ENCODE data around the gene PRR16.

Gene PRR16

DNA sequence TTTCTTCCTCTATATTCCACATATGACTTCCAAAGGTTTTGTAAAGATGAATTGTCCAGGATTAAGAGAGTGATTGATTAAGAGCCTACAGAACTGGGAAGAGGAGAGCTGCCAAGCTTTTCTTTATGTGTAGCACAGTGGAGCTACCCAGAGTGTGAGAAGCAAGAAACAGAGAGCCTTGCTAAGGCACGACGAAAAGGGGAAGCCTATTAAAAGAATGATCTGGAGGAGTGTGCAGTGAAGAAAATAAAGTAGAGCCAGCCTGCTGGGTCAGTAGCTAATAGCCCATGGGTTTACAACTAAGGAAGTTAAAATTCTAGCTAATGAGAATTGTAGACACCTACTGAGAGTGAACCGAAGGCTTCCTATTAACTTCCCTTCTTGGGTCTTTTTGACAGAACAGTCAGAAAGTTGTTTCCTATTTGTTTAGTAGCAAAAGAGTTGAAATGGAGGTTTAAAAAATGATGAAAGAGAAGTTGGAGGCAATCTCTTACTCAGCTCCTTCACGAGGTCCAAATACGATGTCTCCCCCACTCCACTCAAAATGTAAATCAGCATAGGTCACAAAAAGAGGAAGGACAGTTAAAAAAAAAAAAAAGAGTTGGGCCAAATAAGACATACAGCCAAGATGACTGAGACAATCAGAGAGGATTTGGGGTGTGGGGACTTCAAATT lies 957 bp upstream of the PRR16 start:
- DNase-seq (ENCODE audit: low read depth in 2 of 2) = no peak

GRCh38 chr5:120464627-120465435 lies 731 bp downstream of the PRR16 start:
- no peak for DNase-seq (ENCODE audit: low read depth in 2 of 2)

DNA sequence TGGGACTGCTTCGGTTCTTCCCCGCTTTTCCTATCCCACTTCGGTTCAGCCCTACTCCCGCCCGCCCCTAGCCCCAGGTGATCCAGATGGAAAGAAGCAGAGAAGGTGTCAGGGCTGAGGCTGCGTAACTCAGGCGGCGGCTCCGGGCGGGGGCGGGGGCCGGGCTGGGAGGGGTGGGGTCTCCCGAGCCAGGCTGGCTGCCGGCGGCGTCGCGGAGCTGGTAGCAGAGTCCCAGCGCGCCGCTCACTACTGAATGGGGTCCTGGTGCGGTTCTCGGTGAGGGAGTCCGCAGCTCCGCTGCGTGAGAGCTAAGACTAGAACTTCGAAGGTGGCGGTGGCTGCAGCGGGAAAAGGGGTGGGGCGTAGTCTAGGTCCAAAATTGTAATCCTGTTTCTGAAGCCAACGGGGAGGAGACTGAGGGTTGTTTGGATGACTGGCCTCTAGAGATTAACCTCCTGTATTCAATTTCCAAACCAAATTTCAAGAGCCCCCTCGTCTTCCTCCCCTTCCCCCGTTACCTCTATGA lies 1.4 kb downstream of the PRR16 start:
- DNase-seq (ENCODE audit: low read depth in 2 of 2) = no peak

DNA sequence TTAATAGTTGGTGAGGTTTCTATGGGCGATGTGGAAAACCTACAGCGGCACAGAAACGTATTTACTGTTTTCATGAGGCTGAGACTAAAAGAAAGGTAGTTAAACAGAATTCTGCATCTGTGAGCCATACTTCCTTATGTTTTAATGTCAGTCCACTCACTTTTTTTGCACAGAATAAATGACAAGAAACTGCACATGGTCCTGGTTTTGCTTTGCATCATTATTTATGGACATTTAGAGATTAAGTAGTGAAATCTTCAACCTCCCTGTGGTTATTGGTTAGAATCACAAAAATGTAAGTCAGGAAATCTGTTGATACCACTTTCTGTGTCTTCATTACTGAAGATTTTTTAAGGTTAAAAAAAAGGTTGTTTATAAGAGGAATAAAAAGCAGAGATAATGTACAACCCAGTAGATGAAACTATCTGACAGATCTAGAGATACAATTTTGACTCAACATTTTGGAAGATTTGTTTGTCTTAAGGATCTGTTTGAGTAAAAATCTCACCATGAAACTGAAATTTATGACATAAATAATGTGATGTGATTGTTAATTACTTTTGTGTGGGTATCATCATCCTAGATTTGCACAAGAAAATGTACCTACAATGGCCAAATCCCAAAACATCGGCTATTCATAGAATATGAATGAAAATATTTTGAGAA lies 2.4 kb downstream of the PRR16 start:
- DNase-seq (ENCODE audit: low read depth in 2 of 2) = no peak

GRCh38 chr5:120471971-120472370 lies 7.9 kb downstream of the PRR16 start:
- DNase-seq (ENCODE audit: low read depth in 2 of 2) = no peak

DNA sequence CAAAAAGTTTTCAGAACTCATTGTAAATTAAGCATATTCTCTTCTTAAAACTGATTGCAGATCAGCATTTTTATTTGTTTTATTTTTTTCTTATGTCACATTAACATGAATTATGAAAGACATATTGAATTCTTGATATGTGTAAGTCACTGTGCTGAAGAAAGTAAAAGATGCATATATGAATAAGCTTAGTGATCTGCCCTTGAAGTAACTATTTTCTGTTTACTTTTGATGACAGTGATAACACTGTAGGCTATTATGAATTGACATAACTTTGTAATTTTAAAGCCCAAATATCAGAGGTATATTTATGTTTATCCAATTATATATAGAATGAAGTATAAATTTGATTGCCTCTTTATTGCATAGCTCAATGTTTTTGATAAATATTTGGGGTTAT lies 8.8 kb downstream of the PRR16 start:
- no peak for DNase-seq (ENCODE audit: low read depth in 2 of 2)

DNA sequence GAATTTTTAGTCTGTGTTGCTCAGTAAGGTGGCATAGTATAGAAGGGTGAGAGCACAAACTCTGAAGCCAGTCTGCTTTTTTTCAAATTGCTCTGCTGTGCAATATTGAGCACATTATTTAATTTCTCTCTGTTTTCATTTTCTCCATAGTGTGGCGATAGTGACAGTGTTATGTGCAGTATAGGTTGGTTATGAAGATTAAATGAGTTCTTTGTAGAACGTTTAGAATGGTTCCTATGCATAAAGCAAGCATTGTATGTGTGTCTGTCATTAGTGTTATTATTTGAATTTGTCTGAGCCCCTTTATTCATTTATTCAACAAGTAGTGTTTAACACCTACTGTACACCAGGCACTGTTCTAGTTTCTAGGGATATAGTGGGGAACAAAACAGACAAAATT lies 9.2 kb downstream of the PRR16 start:
- no peak for DNase-seq (ENCODE audit: low read depth in 2 of 2)

DNA sequence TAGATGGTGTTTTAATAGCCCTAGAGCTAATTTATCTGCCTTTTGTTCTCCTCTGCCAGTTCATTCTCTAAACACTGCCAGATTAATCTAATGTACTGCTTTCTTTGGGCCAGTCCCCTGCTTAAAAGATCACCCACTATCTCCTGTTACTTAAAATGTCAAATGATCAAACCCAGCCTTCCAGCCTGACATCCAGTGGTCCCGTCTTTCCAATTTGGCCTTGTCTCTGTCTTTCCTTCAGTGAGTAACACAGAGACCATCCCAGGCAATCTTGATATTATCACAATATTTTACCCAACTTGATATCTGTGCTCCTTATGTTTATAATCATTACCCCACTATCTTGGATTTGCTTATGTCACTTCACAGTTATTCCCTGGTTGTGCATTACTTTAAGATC lies 12.0 kb downstream of the PRR16 start:
- DNase-seq (ENCODE audit: low read depth in 2 of 2) = no peak

GRCh38 chr5:120479066-120479465 lies 15.0 kb downstream of the PRR16 start:
- DNase-seq (ENCODE audit: low read depth in 2 of 2) = no peak

DNA sequence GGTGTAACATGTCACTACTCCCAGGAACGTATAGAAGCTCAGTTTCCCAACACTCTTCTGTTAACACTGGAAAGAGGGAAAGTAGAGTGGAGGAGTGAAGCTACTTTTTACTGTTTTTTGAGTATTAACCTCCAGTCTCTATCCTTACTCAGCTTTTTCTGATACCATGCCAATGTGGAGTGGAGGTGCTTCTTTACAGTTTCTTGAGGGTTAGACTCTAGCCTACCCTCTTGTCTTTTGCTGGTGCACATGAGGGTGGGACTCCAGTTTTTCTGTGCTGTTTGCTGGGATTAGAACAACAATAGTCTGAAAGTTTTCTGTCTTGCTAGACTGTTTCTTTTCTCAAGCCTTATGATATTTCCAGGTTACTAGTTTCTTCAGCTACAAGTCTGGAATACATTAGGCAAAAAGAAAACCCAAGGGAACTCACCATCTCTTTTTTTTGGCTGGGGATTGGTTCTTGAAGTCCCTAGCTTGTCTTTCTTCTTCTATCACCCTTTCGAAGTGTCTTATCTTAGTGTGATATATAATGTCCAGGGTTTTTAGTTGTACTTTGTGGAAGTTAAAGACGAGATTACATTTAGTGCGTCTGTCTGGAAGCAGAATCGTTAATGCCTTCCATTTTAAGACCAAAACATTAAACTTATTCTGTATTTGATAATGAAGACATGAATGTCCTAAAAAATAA lies 35.9 kb downstream of the PRR16 start:
- DNase-seq (ENCODE audit: low read depth in 2 of 2) = no peak

- no peak for DNase-seq (ENCODE audit: low read depth in 2 of 2)
These were observed 38.4 kb downstream of the PRR16 start for GRCh38 chr5:120502531-120502930.

DNA sequence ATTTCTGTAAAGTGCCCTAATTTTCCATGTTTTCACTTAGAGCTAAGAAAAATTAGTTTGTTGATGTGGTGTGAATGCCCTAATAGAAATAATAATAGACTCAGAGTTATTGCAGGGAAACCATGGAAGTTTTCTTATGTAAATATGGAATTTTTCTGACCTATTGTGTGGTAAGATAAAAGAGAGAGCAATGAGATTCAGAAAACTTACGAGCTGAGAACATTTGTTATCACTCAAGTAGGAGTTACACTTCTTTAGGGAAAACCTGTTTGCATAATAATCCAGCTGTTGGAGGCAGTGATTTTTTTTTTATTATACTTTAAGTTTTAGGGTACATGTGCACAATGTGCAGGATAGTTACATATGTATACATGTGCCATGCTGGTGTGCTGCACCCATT lies 39.2 kb downstream of the PRR16 start:
- DNase-seq (ENCODE audit: low read depth in 2 of 2) = no peak

- no peak for DNase-seq (ENCODE audit: low read depth in 2 of 2)
These were observed 40.0 kb downstream of the PRR16 start for GRCh38 chr5:120504057-120504456.

GRCh38 chr5:120507197-120507596 lies 43.1 kb downstream of the PRR16 start:
- DNase-seq (ENCODE audit: low read depth in 2 of 2) = no peak

- no peak for DNase-seq (ENCODE audit: low read depth in 2 of 2)
These were observed 43.8 kb downstream of the PRR16 start for GRCh38 chr5:120507800-120508463.

GRCh38 chr5:120509053-120509452 lies 45.0 kb downstream of the PRR16 start:
- no peak for DNase-seq (ENCODE audit: low read depth in 2 of 2)

- DNase-seq (ENCODE audit: low read depth in 2 of 2) = no peak
These were observed 46.1 kb downstream of the PRR16 start for GRCh38 chr5:120510098-120510637.

GRCh38 chr5:120510994-120511686 lies 47.0 kb downstream of the PRR16 start:
- no peak for DNase-seq (ENCODE audit: low read depth in 2 of 2)

DNA sequence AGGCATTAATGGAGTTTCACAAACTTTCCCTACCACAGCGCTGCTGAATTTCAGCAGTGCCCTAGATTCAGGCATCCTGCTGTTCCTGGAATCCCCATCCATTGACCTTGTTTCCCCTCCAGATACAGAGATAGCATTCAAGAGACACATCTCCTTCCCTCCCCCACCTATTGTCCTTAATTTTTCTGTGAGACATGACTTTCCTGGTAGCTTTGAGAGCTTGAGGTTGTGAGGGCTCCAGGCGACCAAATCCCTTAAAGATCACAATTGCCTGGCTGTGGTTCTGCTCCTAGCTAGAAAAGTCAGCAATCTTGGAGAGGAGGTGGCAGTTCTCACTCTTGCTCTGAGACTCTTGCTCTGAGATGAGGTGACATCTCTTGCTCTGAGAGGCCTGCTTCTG lies 48.0 kb downstream of the PRR16 start:
- no peak for DNase-seq (ENCODE audit: low read depth in 2 of 2)

DNA sequence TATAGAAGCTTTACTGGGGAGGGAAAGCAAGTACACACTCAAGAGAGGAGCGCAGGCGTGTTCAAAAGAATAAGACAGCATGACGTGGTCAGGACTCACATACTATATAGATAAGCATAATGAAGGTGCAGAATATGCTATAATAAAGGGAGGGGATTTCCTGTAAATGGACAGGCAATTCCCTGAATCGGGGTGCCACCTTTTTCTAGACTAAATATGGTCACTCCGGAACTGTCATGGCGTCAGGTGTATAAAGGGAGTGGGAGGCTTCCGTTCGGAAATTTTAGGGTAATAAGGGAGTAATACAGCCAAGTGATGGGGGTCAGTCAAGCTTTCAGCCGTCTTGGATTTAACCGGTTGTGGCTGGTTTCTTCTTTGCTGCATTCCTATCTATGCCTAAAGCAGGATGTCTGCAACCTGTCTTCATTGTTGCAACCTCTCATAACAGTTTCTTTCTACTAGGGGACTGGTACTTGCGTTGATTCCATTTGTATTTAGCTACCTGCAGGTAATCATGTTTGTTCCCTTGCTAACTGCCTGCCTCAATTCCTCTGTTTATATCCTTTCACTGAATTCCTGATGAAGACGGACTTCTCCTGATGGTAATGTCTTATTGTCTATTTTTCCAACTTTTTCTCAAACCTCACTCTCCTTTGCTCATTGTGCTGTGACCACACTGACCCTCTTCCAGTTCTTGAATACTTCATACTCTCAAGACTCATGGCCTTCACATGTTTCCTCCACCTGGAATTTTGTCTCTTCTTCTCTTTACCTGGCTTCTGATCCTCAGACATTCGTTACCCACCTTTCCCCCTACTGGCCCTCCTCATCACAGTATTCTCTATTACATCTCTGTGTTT lies 48.9 kb downstream of the PRR16 start:
- DNase-seq (ENCODE audit: low read depth in 2 of 2) = no peak

Data from stimulated activated CD8-positive, alpha-beta memory T cell treated with anti-CD3 and anti-CD28 coated beads, Interleukin-7, amount 100 ng/mL, for 4 hours (primary cell).